Lower leg skin (tissue), 4 donors: Measurements from ENCODE around the gene RPRD1B. TPM values are rescaled to one million over a fixed set of nuclear protein-coding genes. Genes with fewer than 3 reads are reported as not detected.
A peak's percentile ranks its signal among the peaks of the same experiment; 100 is the strongest.

Source experiments
- DNase-seq, 2 donors: peaks; one replicate each; pipeline ENCODE4 v3.0.0-alpha.2; 2019; ENCODE audit warnings: low spot score in 2 of 2
- H3K4me3 ChIP-seq: fragments of 200-600 bp; sonication (generic); 2 replicates; pipeline ENCODE4 v1.5.1; 2017; ENCODE audit warnings: mild to moderate bottlenecking, low read depth; ENCODE audit not compliant: poor library complexity, severe bottlenecking
- CTCF ChIP-seq, 3 donors: fragments of 450-650 bp; IDR thresholded peaks; one replicate each; pipeline ENCODE4 v1.5.1; 2016; ENCODE audit warnings: antibody characterized with exemption in 3 of 3, mild to moderate bottlenecking in 3 of 3, moderate library complexity in 2 of 3
- POLR2A ChIP-seq, 2 donors: fragments of 450-650 bp; IDR thresholded peaks; one replicate each; pipeline ENCODE4 v1.6.1; 2016 to 2017; ENCODE audit warnings: antibody characterized with exemption in 2 of 2, mild to moderate bottlenecking in 1 of 2, moderate library complexity in 1 of 2
- WGBS, 2 donors: methylation state at CpG; one replicate each; pipeline ENCODE4 v1.1.5; 2018; 5-methylcytosine and 5-hydroxymethylcytosine counted together
- intact Hi-C: fragments of 100-400 bp; cut with DNase I; formaldehyde crosslinking; loops from one replicate; pipeline ENCODE4 v1.15.0; 2023; ENCODE audit warnings: low total_unique reads
- total RNA-seq, 4 donors: library from RNA; depleted of rRNA; stranded (reverse); fragments of >200 nt; gene quantifications; one replicate each; pipeline ENCODE4 v1.1.0, GENCODE V29; 2016

Gene RPRD1B
- total RNA-seq, 4 donors from 2014 or later: 16.3 to 37.5 (median 22.9) TPM

GRCh38 chr20:38110525-38111178 is 77.1 kb downstream of the RPRD1B start:
- intact Hi-C loops: no loop called here
- H3K4me3 ChIP-seq: no peak overlapping the region
- TF ChIP-seq CTCF (IDR thresholded peaks at IDR 0.05): no peak
- TF ChIP-seq POLR2A (IDR thresholded peaks at IDR 0.05): no peak
- 94 to 96% methylated on average over 8 of the region's 8 CpGs for WGBS, 2 donors
- DNase-seq: peak in 1 of 2 donors; percentile 58

GRCh38 chr20:38111366-38112232 is 78.1 kb downstream of the RPRD1B start:
- TF ChIP-seq POLR2A (IDR thresholded peaks at IDR 0.05) (no peak), CTCF (IDR thresholded peaks at IDR 0.05) (no peak)
- intact Hi-C loops: no loop called here
- H3K4me3 ChIP-seq: no peak overlapping the region
- DNase-seq: peak in 1 of 2 donors; percentile 43
- 87 to 92% methylated on average over 8 of the region's 8 CpGs for WGBS, 2 donors

- intact Hi-C loops: no loop called here
- H3K4me3 ChIP-seq: no peak overlapping the region
- DNase-seq: peak in 1 of 2 donors; percentile 77
- TF ChIP-seq POLR2A (IDR thresholded peaks at IDR 0.05) (no peak), CTCF (IDR thresholded peaks at IDR 0.05) (no peak)
- WGBS, 2 donors: 85 to 89% methylated on average over 14 of the region's 14 CpGs
Measured at GRCh38 chr20:38112261-38112929, 78.8 kb downstream of the RPRD1B start.

- intact Hi-C loops: no loop called here
- H3K4me3 ChIP-seq: no peak overlapping the region
- TF ChIP-seq CTCF (IDR thresholded peaks at IDR 0.05) (no peak), POLR2A (IDR thresholded peaks at IDR 0.05) (no peak)
- DNase-seq: peak in 1 of 2 donors; percentile 60
- 93 to 100% methylated on average over 7 to 8 of the region's 8 CpGs for WGBS, 2 donors
Measured at GRCh38 chr20:38112930-38113294, 79.4 kb downstream of the RPRD1B start.

- no peak for TF ChIP-seq CTCF (IDR thresholded peaks at IDR 0.05)
- no peak for TF ChIP-seq POLR2A (IDR thresholded peaks at IDR 0.05)
- no peak overlapping the region for H3K4me3 ChIP-seq
- 65 to 73% methylated on average over 10 of the region's 10 CpGs for WGBS, 2 donors
- intact Hi-C loops: no loop called here
- DNase-seq: peak in 1 of 2 donors; percentile 80
Measured at GRCh38 chr20:38113401-38114325, 80.1 kb downstream of the RPRD1B start.
